Mesodermal cell (in vitro differentiated cells): ENCODE data around the gene DCDC2C.

Source experiments
- H3K27ac ChIP-seq: 2 replicates; pipeline ENCODE4 v1.7.0; 2013; ENCODE audit warnings: mild to moderate bottlenecking, low read depth, low read length, moderate library complexity; ENCODE audit not compliant: severe bottlenecking
- H3K36me3 ChIP-seq: 2 replicates; pipeline ENCODE4 v1.7.1; 2013; ENCODE audit warnings: mild to moderate bottlenecking, low read length, moderate library complexity; ENCODE audit not compliant: control insufficient read depth, insufficient read depth
- H3K4me1 ChIP-seq: one replicate; pipeline ENCODE4 v1.7.1; 2013; ENCODE audit warnings: mild to moderate bottlenecking, low read length; ENCODE audit not compliant: insufficient read depth, control insufficient read depth, poor library complexity, severe bottlenecking
- H3K4me3 ChIP-seq: 2 replicates; pipeline ENCODE4 v1.7.0; 2013; ENCODE audit warnings: low read length, control low read depth, mild to moderate bottlenecking; ENCODE audit not compliant: insufficient read depth, poor library complexity, severe bottlenecking; ENCODE audit errors: extremely low read depth
- H3K9me3 ChIP-seq: 2 replicates; pipeline ENCODE4 v1.7.1; 2013; ENCODE audit warnings: mild to moderate bottlenecking, low read length, moderate library complexity; ENCODE audit not compliant: control insufficient read depth
- WGBS, 2 experiments: methylation state at CpG; one replicate each; pipeline ENCODE4 v1.1.5; 2013; ENCODE audit warnings: missing lambda C conversion rate in 2 of 2; ENCODE audit not compliant: insufficient coverage in 2 of 2; 5-methylcytosine and 5-hydroxymethylcytosine counted together

The DCDC2C gene

DNA sequence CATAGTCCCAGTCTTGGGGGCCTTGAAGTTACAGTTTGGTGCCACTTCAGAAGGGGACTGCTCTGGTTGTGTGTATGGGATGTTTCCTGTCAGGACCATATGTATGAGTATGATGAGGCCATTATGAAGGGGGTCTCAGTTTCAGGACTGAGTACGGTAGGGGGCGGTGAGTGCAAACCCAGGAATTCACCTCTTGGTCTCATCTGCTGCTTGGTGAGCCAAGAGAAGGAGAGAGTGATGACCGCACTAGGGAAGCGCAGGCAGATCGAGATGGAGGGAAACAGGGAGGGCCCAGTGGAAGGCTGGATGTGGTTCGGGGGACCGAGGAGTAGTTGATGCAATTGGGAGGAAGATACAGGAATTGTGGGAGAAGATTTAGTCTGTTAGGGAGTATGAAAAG lies 28.5 kb downstream of the DCDC2C start:
- Histone ChIP-seq H3K4me1 (peaks cover 8% of the 10 kb centered on the region), H3K27ac (no peak overlapping the region), H3K36me3 (no peaks in the 10 kb centered on the region), H3K4me3 (no peak overlapping the region), H3K9me3 (no peaks in the 10 kb centered on the region)
- WGBS, 2 experiments: 94 to 95% methylated on average over 3 to 7 of the region's 7 CpGs

DNA sequence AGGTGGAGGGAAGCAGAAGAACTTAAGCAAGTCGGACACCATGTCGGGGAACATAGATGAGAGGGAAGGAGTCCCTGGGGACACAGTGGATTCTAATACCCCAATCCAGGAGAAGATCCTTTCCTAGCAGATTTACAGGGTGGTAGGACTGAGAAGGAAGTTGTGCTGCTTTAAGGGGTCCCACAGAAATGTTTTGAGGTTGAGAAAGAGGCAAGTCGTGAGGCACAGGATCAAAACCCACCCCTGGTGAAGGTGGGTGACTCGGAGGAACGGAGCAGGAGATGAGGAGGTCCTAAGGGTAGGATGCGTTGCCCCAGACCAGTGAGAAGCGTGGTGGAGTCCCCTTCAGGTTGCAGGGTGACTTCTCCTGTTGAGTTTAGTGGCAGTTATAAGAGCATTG lies 32.7 kb downstream of the DCDC2C start:
- no peaks in the 10 kb centered on the region for H3K9me3 ChIP-seq
- WGBS, 2 experiments: 69 to 79% methylated on average over 7 of the region's 7 CpGs
- no peaks in the 10 kb centered on the region for H3K4me1 ChIP-seq
- no peaks in the 10 kb centered on the region for H3K36me3 ChIP-seq
- H3K4me3 ChIP-seq: no peak overlapping the region
- no peak overlapping the region for H3K27ac ChIP-seq

DNA sequence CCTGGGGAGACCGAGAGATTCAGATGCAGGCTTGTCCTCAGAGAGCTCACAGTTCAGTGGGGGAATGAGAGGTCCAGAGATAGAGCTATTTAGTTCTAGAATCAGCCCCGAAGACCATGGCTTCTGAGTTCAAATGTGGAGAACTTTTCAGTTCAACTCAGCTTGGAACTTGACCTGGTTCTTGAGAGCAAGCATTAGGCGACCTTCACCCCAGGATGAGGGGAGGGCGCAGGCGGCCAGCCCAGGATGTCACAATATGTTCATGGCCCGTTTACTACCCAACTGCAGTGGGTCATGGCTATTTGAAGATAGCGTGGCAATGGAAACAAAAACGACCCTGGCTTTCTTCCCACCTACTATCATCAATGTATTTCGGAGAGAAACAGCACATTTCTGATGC lies 33.8 kb downstream of the DCDC2C start:
- Histone ChIP-seq H3K4me3 (no peak overlapping the region), H3K36me3 (no peaks in the 10 kb centered on the region), H3K4me1 (no peaks in the 10 kb centered on the region), H3K27ac (no peak overlapping the region), H3K9me3 (no peaks in the 10 kb centered on the region)
- WGBS, 2 experiments: 92 to 93% methylated on average over 5 to 8 of the region's 9 CpGs

- no peaks in the 10 kb centered on the region for H3K36me3 ChIP-seq
- no peaks in the 10 kb centered on the region for H3K9me3 ChIP-seq
- no peaks in the 10 kb centered on the region for H3K4me1 ChIP-seq
- no peak overlapping the region for H3K4me3 ChIP-seq
- 20% methylated on average over 2 of the region's 3 CpGs; no CpG with 5 or more reads in 1 of the 2 experiments for WGBS, 2 experiments
- H3K27ac ChIP-seq: no peak overlapping the region
Observed at GRCh38 chr2:3738454-3738853, 35.1 kb downstream of the DCDC2C start.

DNA sequence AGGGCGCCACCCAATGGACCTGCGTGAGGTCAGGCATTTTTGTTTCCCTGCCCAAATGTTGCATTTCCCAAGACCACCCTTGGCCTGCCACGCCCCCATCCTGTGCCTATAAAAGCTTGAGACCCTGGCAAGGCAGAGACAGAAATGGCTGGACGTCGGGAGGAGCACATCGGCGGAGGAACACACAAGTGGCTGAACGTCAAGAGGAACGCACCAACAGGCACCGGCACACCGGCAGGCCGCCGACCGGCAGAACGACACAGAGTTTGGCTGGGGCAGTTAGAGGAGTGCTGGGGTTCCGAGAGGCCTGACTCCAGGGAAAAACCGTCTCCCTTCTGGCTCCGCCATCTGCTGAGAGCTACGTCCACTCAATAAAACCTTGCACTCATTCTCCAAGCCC lies 35.9 kb downstream of the DCDC2C start:
- no peak overlapping the region for H3K4me3 ChIP-seq
- H3K27ac ChIP-seq: no peak overlapping the region
- no peaks in the 10 kb centered on the region for H3K9me3 ChIP-seq
- no peaks in the 10 kb centered on the region for H3K36me3 ChIP-seq
- H3K4me1 ChIP-seq: no peaks in the 10 kb centered on the region
- 96 to 98% methylated on average over 14 to 18 of the region's 19 CpGs for WGBS, 2 experiments

DNA sequence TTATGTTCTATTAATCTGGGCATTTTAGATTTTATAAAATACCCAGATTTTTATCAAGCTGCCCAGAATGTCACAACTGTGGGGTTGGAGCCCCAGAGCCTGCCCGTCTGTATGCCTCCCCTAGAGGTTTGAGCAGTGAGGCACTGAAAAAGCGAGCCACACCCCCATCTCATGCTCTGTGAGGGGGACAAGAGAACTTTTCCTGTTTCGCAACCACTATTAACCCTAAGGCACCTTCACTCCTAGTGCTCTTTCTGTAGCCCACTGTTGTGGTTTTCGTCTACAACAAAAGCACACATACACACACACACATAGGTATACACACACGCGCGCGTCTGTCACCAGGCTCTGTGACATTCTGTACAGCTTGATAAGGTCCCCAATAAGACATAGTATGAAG lies 38.0 kb downstream of the DCDC2C start:
- WGBS, 2 experiments: 89 to 92% methylated on average over 4 to 7 of the region's 8 CpGs

GRCh38 chr2:3741867-3742602 lies 38.7 kb downstream of the DCDC2C start:
- WGBS, 2 experiments: 76 to 85% methylated on average over 3 to 8 of the region's 13 CpGs
- no peaks in the 10 kb centered on the region for H3K9me3 ChIP-seq
- H3K4me1 ChIP-seq: no peaks in the 10 kb centered on the region
- no peak overlapping the region for H3K27ac ChIP-seq
- no peak overlapping the region for H3K4me3 ChIP-seq
- H3K36me3 ChIP-seq: no peaks in the 10 kb centered on the region

More for the DNA sequence above, 38.0 kb downstream of the DCDC2C start:
- H3K36me3 ChIP-seq: no peaks in the 10 kb centered on the region
- no peak overlapping the region for H3K27ac ChIP-seq
- no peaks in the 10 kb centered on the region for H3K9me3 ChIP-seq
- no peak overlapping the region for H3K4me3 ChIP-seq
- no peaks in the 10 kb centered on the region for H3K4me1 ChIP-seq

DNA sequence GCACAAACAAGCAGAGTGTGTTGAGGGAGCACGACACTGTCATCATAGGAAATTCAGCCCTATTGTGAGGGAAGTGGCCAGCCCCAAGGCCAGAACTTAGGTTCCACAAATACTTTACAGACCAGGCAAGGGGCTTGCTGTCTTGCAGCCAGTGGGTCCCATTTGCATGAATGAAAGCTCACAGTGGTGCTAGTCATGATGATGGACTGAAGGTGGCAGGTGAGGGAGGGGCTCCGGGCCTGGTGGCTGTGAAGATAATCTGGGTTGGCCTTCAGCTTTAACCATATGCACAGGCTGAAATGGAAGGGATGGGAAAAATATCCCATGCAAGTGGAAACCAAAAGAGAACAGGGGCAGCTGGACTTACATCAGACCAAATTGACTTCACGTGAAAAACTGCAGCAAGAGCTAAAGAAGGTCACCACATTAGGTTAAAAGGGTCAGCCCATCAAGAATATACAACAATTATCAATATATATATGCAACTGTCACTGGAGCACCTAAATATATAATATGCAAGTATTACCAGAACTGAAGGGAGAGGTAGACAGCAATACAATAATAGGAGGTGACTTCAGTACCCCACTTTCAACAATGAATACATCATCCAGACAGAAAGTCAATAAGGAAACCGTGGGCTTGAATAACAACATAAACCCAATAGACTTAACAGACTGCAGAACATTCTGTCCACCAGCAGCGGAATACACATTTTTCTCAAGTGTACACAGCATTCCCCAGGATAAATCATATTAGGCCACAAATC lies 39.6 kb downstream of the DCDC2C start:
- Histone ChIP-seq H3K9me3 (no peaks in the 10 kb centered on the region), H3K4me1 (peaks cover 2% of the 10 kb centered on the region), H3K4me3 (no peak overlapping the region), H3K36me3 (no peaks in the 10 kb centered on the region), H3K27ac (no peak overlapping the region)
- 93% methylated on average over 2 to 4 of the region's 5 CpGs for WGBS, 2 experiments

DNA sequence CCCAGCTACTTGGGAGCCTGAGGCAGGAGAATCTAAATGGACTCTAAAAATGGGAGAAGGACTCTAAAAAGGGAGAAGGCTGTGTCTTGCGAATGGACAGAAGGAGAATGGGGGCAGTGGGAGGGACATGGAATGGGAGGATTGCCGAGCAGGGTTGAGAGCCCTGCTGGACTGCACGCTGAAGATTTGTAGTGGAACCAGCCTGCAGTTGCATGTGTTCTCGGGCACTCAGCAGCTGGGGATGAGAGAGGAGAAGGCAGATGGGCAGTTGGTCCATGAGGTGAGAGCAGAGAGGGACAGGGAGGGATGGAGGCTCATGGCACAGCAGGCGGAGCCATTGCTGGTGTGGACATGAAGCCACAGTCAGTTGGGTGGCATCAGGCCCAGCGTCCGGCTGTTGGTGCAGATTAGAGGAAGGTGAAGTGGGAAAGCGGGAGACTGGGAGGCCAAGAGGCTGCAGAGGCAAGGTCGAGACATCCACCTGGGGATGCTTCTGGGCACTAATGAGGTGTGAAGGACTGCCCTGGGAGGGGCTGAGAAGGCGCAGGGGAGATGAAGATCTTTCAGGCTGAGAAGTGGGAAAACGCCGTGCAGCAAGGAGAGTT lies 40.7 kb downstream of the DCDC2C start:
- 89 to 92% methylated on average over 10 of the region's 12 CpGs for WGBS, 2 experiments
- Histone ChIP-seq H3K9me3 (no peaks in the 10 kb centered on the region), H3K4me1 (peaks cover 2% of the 10 kb centered on the region), H3K4me3 (no peak overlapping the region), H3K36me3 (no peaks in the 10 kb centered on the region), H3K27ac (no peak overlapping the region)

DNA sequence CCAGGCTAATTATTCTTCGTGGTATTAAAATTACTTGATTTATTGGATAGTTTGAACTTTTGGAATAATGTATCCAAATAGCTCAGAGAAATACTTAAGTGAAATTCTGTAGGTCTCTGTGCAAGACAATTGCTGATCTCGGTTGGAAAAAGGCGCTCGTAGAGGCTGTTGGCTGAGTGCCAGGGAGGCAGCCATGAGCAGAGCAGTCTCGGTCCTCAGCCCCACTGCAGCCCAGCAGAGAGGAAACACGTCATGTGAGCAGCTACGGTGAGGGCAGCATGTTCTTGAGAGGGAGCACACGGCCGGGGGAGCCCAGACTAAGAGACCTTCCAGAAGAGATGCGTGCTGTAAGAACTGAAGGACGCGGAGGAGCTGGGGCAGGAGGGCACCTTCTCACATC lies 42.5 kb downstream of the DCDC2C start:
- no peak overlapping the region for H3K4me3 ChIP-seq
- H3K9me3 ChIP-seq: no peaks in the 10 kb centered on the region
- no peaks in the 10 kb centered on the region for H3K36me3 ChIP-seq
- no peak overlapping the region for H3K27ac ChIP-seq
- peaks cover 2% of the 10 kb centered on the region for H3K4me1 ChIP-seq
- 84 to 91% methylated on average over 11 to 12 of the region's 12 CpGs for WGBS, 2 experiments
